H9 (cell line): Measurements from ENCODE around the gene HSD17B8. TPM values are rescaled to one million over a fixed set of nuclear protein-coding genes. Genes with fewer than 3 reads are reported as not detected.

Experiments used
- DNase-seq: peaks from one replicate; pipeline ENCODE4 v3.0.0-alpha.2; 2017
- H2AFZ ChIP-seq: one replicate; pipeline ENCODE4 v1.6.1; 2013; ENCODE audit warnings: mild to moderate bottlenecking, low read length, control low read depth, moderate library complexity
- H2AK5ac ChIP-seq: 2 replicates; pipeline ENCODE4 v1.6.1; 2013; ENCODE audit warnings: low read length, control low read depth, mixed read lengths; ENCODE audit not compliant: insufficient read length
- H2BK120ac ChIP-seq: one replicate; pipeline ENCODE4 v1.6.1; 2013; ENCODE audit warnings: low read depth, mild to moderate bottlenecking, low read length, control low read depth, inconsistent platforms; ENCODE audit not compliant: poor library complexity, severe bottlenecking
- H2BK12ac ChIP-seq: 2 replicates; pipeline ENCODE4 v1.6.1; 2013; ENCODE audit warnings: low read length, control low read depth, mixed read lengths, low read depth; ENCODE audit not compliant: insufficient read length
- H2BK15ac ChIP-seq: 2 replicates; pipeline ENCODE4 v1.6.1; 2013; ENCODE audit warnings: low read depth, low read length, control low read depth
- H2BK20ac ChIP-seq: one replicate; pipeline ENCODE4 v1.6.1; 2013; ENCODE audit warnings: low read depth, mild to moderate bottlenecking, low read length, control low read depth, inconsistent platforms; ENCODE audit not compliant: poor library complexity, severe bottlenecking
- H2BK5ac ChIP-seq: 2 replicates; pipeline ENCODE4 v1.6.1; 2013; ENCODE audit warnings: low read length, control low read depth, mixed read lengths; ENCODE audit not compliant: insufficient read length
- H3K14ac ChIP-seq: 2 replicates; pipeline ENCODE4 v1.6.1; 2013; ENCODE audit warnings: low read length, control low read depth; ENCODE audit not compliant: insufficient read depth
- H3K18ac ChIP-seq: 2 replicates; pipeline ENCODE4 v1.6.1; 2013; ENCODE audit warnings: low read depth, mild to moderate bottlenecking, mixed read lengths, low read length, control low read depth; ENCODE audit not compliant: insufficient read length
- H3K23ac ChIP-seq: 2 replicates; pipeline ENCODE4 v1.6.1; 2013; ENCODE audit warnings: low read length, control low read depth, mixed read lengths, low read depth; ENCODE audit not compliant: insufficient read length
- H3K23me2 ChIP-seq: 2 replicates; pipeline ENCODE4 v1.6.1; 2013; ENCODE audit warnings: low read depth, mild to moderate bottlenecking, mixed read lengths, low read length, control low read depth; ENCODE audit not compliant: insufficient read length, poor library complexity, severe bottlenecking
- H3K27ac ChIP-seq: 2 replicates; pipeline ENCODE4 v1.5.1; 2013; ENCODE audit warnings: low read length, control low read depth, mixed read lengths, low read depth; ENCODE audit not compliant: insufficient read length
- H3K27me3 ChIP-seq: 2 replicates; pipeline ENCODE4 v1.6.1; 2013; ENCODE audit warnings: low read length, control low read depth, inconsistent platforms; ENCODE audit not compliant: insufficient read depth
- H3K4ac ChIP-seq: 2 replicates; pipeline ENCODE4 v1.6.1; 2013; ENCODE audit warnings: low read depth, mild to moderate bottlenecking, control low read depth, inconsistent platforms, low read length, moderate library complexity
- H3K4me1 ChIP-seq: 2 replicates; pipeline ENCODE4 v1.6.1; 2013; ENCODE audit warnings: low read length, control low read depth, inconsistent platforms; ENCODE audit not compliant: insufficient read depth
- H3K4me2 ChIP-seq: 2 replicates; pipeline ENCODE4 v1.6.1; 2013; ENCODE audit warnings: low read length, control low read depth, mixed read lengths; ENCODE audit not compliant: insufficient read length, insufficient read depth
- H3K56ac ChIP-seq: 2 replicates; pipeline ENCODE4 v1.6.1; 2013; ENCODE audit warnings: low read depth, mild to moderate bottlenecking, mixed read lengths, low read length, control low read depth; ENCODE audit not compliant: insufficient read length
- H3K79me1 ChIP-seq: 2 replicates; pipeline ENCODE4 v1.6.1; 2013; ENCODE audit warnings: low read depth, mild to moderate bottlenecking, moderate library complexity, low read length, control low read depth, inconsistent platforms; ENCODE audit not compliant: insufficient read depth, poor library complexity, severe bottlenecking
- H3K79me2 ChIP-seq: 2 replicates; pipeline ENCODE4 v1.6.1; 2013; ENCODE audit warnings: low read length, control low read depth, inconsistent platforms; ENCODE audit not compliant: insufficient read depth
- H3K9ac ChIP-seq: 2 replicates; pipeline ENCODE4 v1.6.1; 2013; ENCODE audit warnings: low read length, control low read depth, mixed read lengths; ENCODE audit not compliant: insufficient read length; ENCODE audit errors: extremely low read depth
- H3K9me3 ChIP-seq: one replicate; pipeline ENCODE4 v1.6.1; 2013; ENCODE audit warnings: low read depth, low read length, inconsistent platforms; ENCODE audit not compliant: control insufficient read depth
- H3T11ph ChIP-seq: one replicate; pipeline ENCODE4 v1.6.1; 2013; ENCODE audit warnings: mild to moderate bottlenecking, low read length, control low read depth, inconsistent platforms
- H4K20me1 ChIP-seq: one replicate; pipeline ENCODE4 v1.6.1; 2013; ENCODE audit not compliant: control insufficient read depth, insufficient read length, insufficient read depth
- H4K5ac ChIP-seq: 2 replicates; pipeline ENCODE4 v1.6.1; 2013; ENCODE audit warnings: low read depth, mild to moderate bottlenecking, mixed read lengths, low read length, control low read depth; ENCODE audit not compliant: insufficient read length
- H4K8ac ChIP-seq: replicated peaks from 2 replicates; pipeline ENCODE4 v1.6.1; 2013; ENCODE audit warnings: low read length, control low read depth, mixed read lengths, low read depth; ENCODE audit not compliant: insufficient read length
- H4K91ac ChIP-seq: 2 replicates; pipeline ENCODE4 v1.6.1; 2013; ENCODE audit warnings: low read depth, mild to moderate bottlenecking, moderate library complexity, mixed read lengths, low read length, control low read depth; ENCODE audit not compliant: insufficient read length
- H3K27ac Mint-ChIP-seq, 3 experiments: 2 replicates in 2 of 3; 3 replicates in 1 of 3; pipeline ENCODE4 v1.8.0; 2020 to 2021; ENCODE audit warnings: mixed read lengths in 3 of 3, mild to moderate bottlenecking in 1 of 3, moderate library complexity in 1 of 3
- H3K27me3 Mint-ChIP-seq: 2 replicates; pipeline ENCODE4 v1.8.0; 2021; ENCODE audit warnings: low read depth, mild to moderate bottlenecking, moderate library complexity, mixed read lengths
- H3K36me3 Mint-ChIP-seq, 3 experiments: 2 replicates in 2 of 3; 3 replicates in 1 of 3; pipeline ENCODE4 v1.8.0; 2020 to 2021; ENCODE audit warnings: low read depth in 3 of 3, mixed read lengths in 3 of 3; ENCODE audit not compliant: insufficient read depth in 1 of 3
- H3K4me1 Mint-ChIP-seq, 2 experiments: 2 replicates each; pipeline ENCODE4 v1.8.0; 2020; ENCODE audit warnings: mixed read lengths in 2 of 2
- H3K4me3 Mint-ChIP-seq, 2 experiments: 2 replicates in 1 of 2; 3 replicates in 1 of 2; pipeline ENCODE4 v1.8.0; 2020 to 2021; ENCODE audit warnings: mild to moderate bottlenecking in 2 of 2, mixed read lengths in 2 of 2, moderate library complexity in 1 of 2
- H3K9me3 Mint-ChIP-seq, 2 experiments: 2 replicates in 1 of 2; 3 replicates in 1 of 2; pipeline ENCODE4 v1.8.0; 2020; ENCODE audit warnings: mild to moderate bottlenecking in 2 of 2, mixed read lengths in 2 of 2, moderate library complexity in 1 of 2
- CTCF ChIP-seq: fragments of 200-600 bp; sonication (generic); conservative IDR thresholded peaks from 3 replicates; pipeline ENCODE4 v1.8.0; 2021; ENCODE audit warnings: antibody characterized with exemption, mild to moderate bottlenecking
- WGBS: extraction: QIAGEN DNeasy Blood & Tissue Kit; methylation state at CpG from one replicate; pipeline ENCODE4 v1.1.7; 2013; ENCODE audit warnings: missing lambda C conversion rate, low lambda C conversion rate, mixed read lengths; ENCODE audit not compliant: insufficient read length; ENCODE audit errors: extremely low coverage; 5-methylcytosine and 5-hydroxymethylcytosine counted together
- total RNA-seq: library from RNA; stranded (reverse); gene quantifications from 2 replicates; pipeline ENCODE4 v1.2.1, GENCODE V29; 2021

Gene HSD17B8
- total RNA-seq, 1 experiment from 2014 or later: 7.1 TPM

GRCh38 chr6:33193619-33194018 lies 10.8 kb upstream of the HSD17B8 start:
- no peak for DNase-seq
- peaks cover 23 to 27% of the 10 kb centered on the region in 2 experiments for H3K4me1 Mint-ChIP-seq
- WGBS: no CpG with 5 or more reads among the region's 6 CpGs
- no peak overlapping the region for H4K8ac ChIP-seq
- H3K27me3 Mint-ChIP-seq: peaks cover 44% of the 10 kb centered on the region
- no peak overlapping the region for H3K18ac ChIP-seq
- no peak overlapping the region for H2BK20ac ChIP-seq
- H3K27me3 ChIP-seq: peaks cover 3% of the 10 kb centered on the region; the same call in 1 of the 2 replicates
- TF ChIP-seq CTCF: no peak
- H3K4me2 ChIP-seq: peak overlapping the region; percentile 84
- H3K9me3 ChIP-seq: no peaks in the 10 kb centered on the region
- H4K20me1 ChIP-seq: no peaks in the 10 kb centered on the region
- H3K27ac Mint-ChIP-seq: no peak overlapping the region
- no peaks in the 10 kb centered on the region for H3K4me1 ChIP-seq
- H3K79me2 ChIP-seq: no peaks in the 10 kb centered on the region
- no peak overlapping the region for H2BK15ac ChIP-seq
- H3K79me1 ChIP-seq: no peaks in the 10 kb centered on the region
- H2BK120ac ChIP-seq: no peak overlapping the region
- H2BK5ac ChIP-seq: no peak overlapping the region
- no peak overlapping the region for H3K56ac ChIP-seq
- H3K23ac ChIP-seq: no peak overlapping the region
- H4K91ac ChIP-seq: no peak overlapping the region
- H3K4ac ChIP-seq: no peak overlapping the region
- peaks cover 14 to 31% (median 25%) of the 10 kb centered on the region in 3 experiments; a peak in 6 of 7 replicates for H3K36me3 Mint-ChIP-seq
- H3K4me3 Mint-ChIP-seq: peak overlapping the region; percentile 56 to 77
- H3K27ac ChIP-seq: no peak overlapping the region
- no peak overlapping the region for H3K14ac ChIP-seq
- no peak overlapping the region for H2BK12ac ChIP-seq
- H2AK5ac ChIP-seq: no peak overlapping the region
- no peak overlapping the region for H2AFZ ChIP-seq
- H3T11ph ChIP-seq: no peak overlapping the region
- H3K9me3 Mint-ChIP-seq: no peaks in the 10 kb centered on the region; a peak in 1 of 5 replicates
- H4K5ac ChIP-seq: no peak overlapping the region
- peaks cover 11% of the 10 kb centered on the region for H3K23me2 ChIP-seq
- no peak overlapping the region for H3K9ac ChIP-seq
